WTC11 (cell line): ENCODE measurements around the gene THAP3.

Source experiments
- ATF2 ChIP-seq: sonication (generic); formaldehyde crosslinking; IDR thresholded peaks from 2 replicates; pipeline ENCODE4 v1.8.1; 2022; ENCODE audit warnings: low read depth, missing genetic modification reagents, borderline replicate concordance
- ATF3 ChIP-seq: sonication (generic); formaldehyde crosslinking; conservative IDR thresholded peaks from 2 replicates; pipeline ENCODE4 v1.8.1; 2022; ENCODE audit warnings: mild to moderate bottlenecking, missing genetic modification reagents
- CDX4 ChIP-seq: fragments of 250-450 bp; sonication (Bioruptor Pico); IDR thresholded peaks from 2 replicates; pipeline ENCODE4 v1.9.0; 2021; ENCODE audit warnings: moderate library complexity, mild to moderate bottlenecking, inconsistent platforms, borderline replicate concordance
- CTCF ChIP-seq: fragments of 200-600 bp; IDR thresholded peaks from 2 replicates; pipeline ENCODE4 v1.8.0; 2022; ENCODE audit warnings: antibody characterized with exemption
- E2F1 ChIP-seq: sonication (generic); formaldehyde crosslinking; IDR thresholded peaks from 2 replicates; pipeline ENCODE4 v1.8.0; 2022; ENCODE audit warnings: mild to moderate bottlenecking, missing genetic modification reagents
- ELF4 ChIP-seq: sonication (generic); formaldehyde crosslinking; IDR thresholded peaks from 2 replicates; pipeline ENCODE4 v1.8.1; 2022; ENCODE audit warnings: low read depth, mild to moderate bottlenecking, moderate library complexity, missing genetic modification reagents
- JUN ChIP-seq: sonication (generic); formaldehyde crosslinking; IDR thresholded peaks from 2 replicates; pipeline ENCODE4 v1.8.0; 2023; ENCODE audit warnings: mild to moderate bottlenecking, missing genetic modification reagents
- NFYB ChIP-seq: sonication (generic); formaldehyde crosslinking; conservative IDR thresholded peaks from 2 replicates; pipeline ENCODE4 v1.8.0; 2022; ENCODE audit warnings: low read depth, missing genetic modification reagents
- TCF7 ChIP-seq: sonication (generic); formaldehyde crosslinking; IDR thresholded peaks from 2 replicates; pipeline ENCODE4 v1.8.0; 2022; ENCODE audit warnings: mild to moderate bottlenecking, low read depth, missing genetic modification reagents, moderate library complexity
- USF2 ChIP-seq: sonication (generic); formaldehyde crosslinking; IDR thresholded peaks from 2 replicates; pipeline ENCODE4 v1.8.1; 2023; ENCODE audit warnings: mild to moderate bottlenecking, missing genetic modification reagents, moderate library complexity
- ZNF317 ChIP-seq: sonication (generic); formaldehyde crosslinking; IDR thresholded peaks from 2 replicates; pipeline ENCODE4 v1.8.1; 2023; ENCODE audit warnings: low read depth, mild to moderate bottlenecking, moderate library complexity, missing genetic modification reagents, borderline replicate concordance

- no peak for TF ChIP-seq TCF7 (CRISPR knock-in tag)
- no peak for TF ChIP-seq CTCF
- no peak for TF ChIP-seq USF2
- TF ChIP-seq ELF4 = no peak
- no peak for TF ChIP-seq NFYB (CRISPR knock-in tag)
- no peak for TF ChIP-seq CDX4
- TF ChIP-seq JUN (CRISPR knock-in tag) = no peak
- TF ChIP-seq E2F1 = no peak
- TF ChIP-seq ZNF317 (CRISPR knock-in tag) = no peak
- TF ChIP-seq ATF3 (CRISPR knock-in tag) = no peak
- no peak for TF ChIP-seq ATF2
Observed at GRCh38 chr1:6586404-6586816, 38.3 kb upstream of the THAP3 start.
